GM12892 (cell line): ENCODE measurements around the gene NFKBIA.

Source experiments
- POLR2A ChIP-seq: IDR thresholded peaks from 2 replicates; pipeline ENCODE4 v1.6.1; 2011; ENCODE audit warnings: low read depth, low read length, control low read depth
- POLR2AphosphoS5 ChIP-seq: IDR thresholded peaks from 2 replicates; pipeline ENCODE4 v1.6.1; 2011; ENCODE audit warnings: low read depth, low read length, control low read depth
- TAF1 ChIP-seq: IDR thresholded peaks from 2 replicates; pipeline ENCODE4 v1.6.1; 2011; ENCODE audit warnings: low read depth, mild to moderate bottlenecking, control low read depth, low read length, borderline replicate concordance

- no peak for TF ChIP-seq TAF1
- TF ChIP-seq POLR2A = no peak
- TF ChIP-seq POLR2AphosphoS5 = no peak
Measured at GRCh38 chr14:35414365-35414764, 9.8 kb upstream of the NFKBIA start.
